B cell (primary cell): ENCODE results near the gene RHOXF2.

Experiments
- CTCF ChIP-seq: fragments of 200-600 bp; IDR thresholded peaks from one replicate; pipeline ENCODE4 v1.8.0; 2022; ENCODE audit warnings: antibody characterized with exemption, mild to moderate bottlenecking
- EZH2 ChIP-seq: IDR thresholded peaks from 2 replicates; pipeline ENCODE4 v1.6.1; 2012; ENCODE audit warnings: borderline replicate concordance, low read depth, mild to moderate bottlenecking, moderate library complexity, low read length; ENCODE audit not compliant: insufficient read depth, poor library complexity, severe bottlenecking

GRCh38 chrX:120111611-120112010 lies 46.8 kb upstream of the RHOXF2 start:
- no peak for TF ChIP-seq CTCF
- TF ChIP-seq EZH2 = no peak
